Activated T-helper 17 cell treated with anti-CD3 and anti-CD28 coated beads, Interleukin-2, amount 50 U/mL, for 72 hours (primary cell): ENCODE measurements around the gene GSTM5. TPM values are rescaled to one million over a fixed set of nuclear protein-coding genes. Genes with fewer than 3 reads are reported as not detected.

ENCODE experiments used
- total RNA-seq, 2 donors: library from RNA; stranded (reverse); gene quantifications; one replicate each; pipeline ENCODE4 v1.2.3, GENCODE V29; 2022

GSTM5 gene
- total RNA-seq, 2 donors from 2014 or later, result not detected

Other genes starting within 250 kb of the GSTM5 start
- not detected for gene SYPL2, start 245.7 kb upstream of the GSTM5 start, total RNA-seq
- gene ATXN7L2, start 228.3 kb upstream of the GSTM5 start, total RNA-seq, result 10 to 100 TPM; 14.5 to 15.3 TPM
- 10 to 100 TPM in 1 of 2 donors, 1 to 10 TPM in 1; 7.6 to 19.2 TPM for gene CYB561D1, start 218.2 kb upstream of the GSTM5 start, total RNA-seq
- gene AMIGO1, start 202.5 kb upstream of the GSTM5 start, total RNA-seq, result 1 to 10 TPM; 1.1 to 1.2 TPM
- under 1 TPM in 1 of 2 donors, not detected in 1; 0.45 TPM for gene GPR61, start 172.4 kb upstream of the GSTM5 start, total RNA-seq
- 10 to 100 TPM in 1 of 2 donors, 1 to 10 TPM in 1; 10.0 to 11.6 TPM for gene GNAI3, start 163.6 kb upstream of the GSTM5 start, total RNA-seq
- gene GNAT2, start 92.6 kb upstream of the GSTM5 start, total RNA-seq, result under 1 TPM; 0.32 to 0.54 TPM
- gene AMPD2, start 92.4 kb upstream of the GSTM5 start, total RNA-seq, result 100 to 1,000 TPM in 1 of 2 donors, 10 to 100 TPM in 1; 97.1 to 135 TPM
- gene GSTM4, start 56.2 kb upstream of the GSTM5 start, total RNA-seq, result 10 to 100 TPM; 16.2 to 20.1 TPM
- gene GSTM2, start 44.2 kb upstream of the GSTM5 start, total RNA-seq, result 10 to 100 TPM; 18.5 to 27.5 TPM
- gene GSTM1, start 24.4 kb upstream of the GSTM5 start, total RNA-seq, result 10 to 100 TPM in 1 of 2 donors, not detected in 1; 86.5 TPM
- gene GSTM3, start 28.8 kb downstream of the GSTM5 start, total RNA-seq, result 10 to 100 TPM in 1 of 2 donors, 1 to 10 TPM in 1; 8.9 to 30.2 TPM
- gene EPS8L3, start 51.7 kb downstream of the GSTM5 start, total RNA-seq, result not detected
- gene CSF1, start 198.6 kb downstream of the GSTM5 start, total RNA-seq, result 10 to 100 TPM; 46.8 to 95.4 TPM